Measurements from ENCODE around the gene BZW1.
A peak's percentile ranks its signal among the peaks of the same experiment; 100 is the strongest.
"Not testable (repeated sequence)": the region's sequence is repeated elsewhere in the genome, so short reads cannot be mapped to it uniquely, and the experiment has no call there.

The BZW1 gene

GRCh38 chr2:200782251-200782650 is 29.5 kb upstream of the BZW1 start:
- no peak for DNase-seq
- H3K9me3 Mint-ChIP-seq, result no peaks in the 10 kb centered on the region
- H3K27me3 Mint-ChIP-seq, result no peaks in the 10 kb centered on the region
- peaks cover 6% of the 10 kb centered on the region for H3K4me1 Mint-ChIP-seq (ENCODE audit: low read depth)
- no peak overlapping the region for H3K27ac Mint-ChIP-seq
- H3K36me3 Mint-ChIP-seq (ENCODE audit: low read depth), result no peaks in the 10 kb centered on the region
- H3K4me3 Mint-ChIP-seq, result no peak overlapping the region

- Mint-ChIP-seq H3K27ac (no peak overlapping the region), H3K36me3 (ENCODE audit: low read depth) (no peaks in the 10 kb centered on the region), H3K4me3 (no peak overlapping the region), H3K9me3 (no peaks in the 10 kb centered on the region), H3K4me1 (ENCODE audit: low read depth) (peaks cover 19% of the 10 kb centered on the region), H3K27me3 (peaks cover 7% of the 10 kb centered on the region)
- no peak for DNase-seq
Observed at GRCh38 chr2:200784215-200784614, 27.5 kb upstream of the BZW1 start.

GRCh38 chr2:200786423-200786822 is 25.3 kb upstream of the BZW1 start:
- no peak for DNase-seq
- H3K4me1 Mint-ChIP-seq (ENCODE audit: low read depth), result peaks cover 19% of the 10 kb centered on the region
- H3K4me3 Mint-ChIP-seq, result no peak overlapping the region
- H3K27ac Mint-ChIP-seq, result no peak overlapping the region
- peaks cover 7% of the 10 kb centered on the region for H3K27me3 Mint-ChIP-seq
- no peaks in the 10 kb centered on the region for H3K9me3 Mint-ChIP-seq
- H3K36me3 Mint-ChIP-seq (ENCODE audit: low read depth), result no peaks in the 10 kb centered on the region

GRCh38 chr2:200786826-200787225 is 24.9 kb upstream of the BZW1 start:
- peak overlapping the region; percentile 58 for H3K27ac Mint-ChIP-seq
- H3K9me3 Mint-ChIP-seq, result no peaks in the 10 kb centered on the region
- DNase-seq, result no peak
- no peak overlapping the region for H3K4me3 Mint-ChIP-seq
- H3K36me3 Mint-ChIP-seq (ENCODE audit: low read depth), result no peaks in the 10 kb centered on the region
- H3K4me1 Mint-ChIP-seq (ENCODE audit: low read depth), result peaks cover 19% of the 10 kb centered on the region
- peaks cover 7% of the 10 kb centered on the region for H3K27me3 Mint-ChIP-seq

- Mint-ChIP-seq H3K4me3 (no peak overlapping the region), H3K27me3 (peaks cover 7% of the 10 kb centered on the region), H3K4me1 (ENCODE audit: low read depth) (peaks cover 19% of the 10 kb centered on the region), H3K9me3 (no peaks in the 10 kb centered on the region), H3K27ac (peak overlapping the region; percentile 3), H3K36me3 (ENCODE audit: low read depth) (no peaks in the 10 kb centered on the region)
- no peak for DNase-seq
Observed at GRCh38 chr2:200787351-200788120, 24.2 kb upstream of the BZW1 start.

- Mint-ChIP-seq H3K9me3 (no peaks in the 10 kb centered on the region), H3K27me3 (peaks cover 7% of the 10 kb centered on the region), H3K4me3 (no peak overlapping the region), H3K36me3 (ENCODE audit: low read depth) (no peaks in the 10 kb centered on the region), H3K27ac (no peak overlapping the region), H3K4me1 (ENCODE audit: low read depth) (peaks cover 19% of the 10 kb centered on the region)
- no peak for DNase-seq
Observed at GRCh38 chr2:200788121-200788718, 23.5 kb upstream of the BZW1 start.

GRCh38 chr2:200790185-200790584 is 21.5 kb upstream of the BZW1 start:
- H3K27ac Mint-ChIP-seq, result no peak overlapping the region

GRCh38 chr2:200791905-200792304 is 19.8 kb upstream of the BZW1 start:
- peaks cover 16% of the 10 kb centered on the region for H3K4me1 Mint-ChIP-seq (ENCODE audit: low read depth)
- no peak for DNase-seq
- no peaks in the 10 kb centered on the region for H3K36me3 Mint-ChIP-seq (ENCODE audit: low read depth)
- H3K9me3 Mint-ChIP-seq, result no peaks in the 10 kb centered on the region
- peaks cover 7% of the 10 kb centered on the region for H3K27me3 Mint-ChIP-seq
- no peak overlapping the region for H3K4me3 Mint-ChIP-seq
- H3K27ac Mint-ChIP-seq, result no peak overlapping the region

More at GRCh38 chr2:200790185-200790584, 21.5 kb upstream of the BZW1 start:
- Mint-ChIP-seq H3K9me3 (no peaks in the 10 kb centered on the region), H3K36me3 (ENCODE audit: low read depth) (no peaks in the 10 kb centered on the region), H3K27me3 (peaks cover 7% of the 10 kb centered on the region), H3K4me1 (ENCODE audit: low read depth) (peaks cover 19% of the 10 kb centered on the region), H3K4me3 (no peak overlapping the region)
- DNase-seq, result no peak

GRCh38 chr2:200794143-200794542 is 17.6 kb upstream of the BZW1 start:
- no peak for DNase-seq
- H3K4me1 Mint-ChIP-seq (ENCODE audit: low read depth), result peaks cover 5% of the 10 kb centered on the region
- no peaks in the 10 kb centered on the region for H3K9me3 Mint-ChIP-seq
- H3K4me3 Mint-ChIP-seq, result no peak overlapping the region
- H3K27ac Mint-ChIP-seq, result no peak overlapping the region
- no peaks in the 10 kb centered on the region for H3K36me3 Mint-ChIP-seq (ENCODE audit: low read depth)
- no peaks in the 10 kb centered on the region for H3K27me3 Mint-ChIP-seq

GRCh38 chr2:200795028-200795440 is 16.7 kb upstream of the BZW1 start:
- DNase-seq, result no peak
- no peaks in the 10 kb centered on the region for H3K36me3 Mint-ChIP-seq (ENCODE audit: low read depth)
- no peak overlapping the region for H3K27ac Mint-ChIP-seq
- H3K9me3 Mint-ChIP-seq, result no peaks in the 10 kb centered on the region
- peaks cover 5% of the 10 kb centered on the region for H3K4me1 Mint-ChIP-seq (ENCODE audit: low read depth)
- no peak overlapping the region for H3K4me3 Mint-ChIP-seq
- H3K27me3 Mint-ChIP-seq, result no peaks in the 10 kb centered on the region

GRCh38 chr2:200796561-200796960 is 15.1 kb upstream of the BZW1 start:
- Mint-ChIP-seq H3K4me1 (ENCODE audit: low read depth) (peaks cover 12% of the 10 kb centered on the region), H3K27me3 (no peaks in the 10 kb centered on the region), H3K4me3 (no peak overlapping the region), H3K27ac (no peak overlapping the region), H3K9me3 (peaks cover 1% of the 10 kb centered on the region), H3K36me3 (ENCODE audit: low read depth) (peaks cover 2% of the 10 kb centered on the region)
- DNase-seq, result no peak

- Mint-ChIP-seq H3K4me1 (ENCODE audit: low read depth) (peaks cover 12% of the 10 kb centered on the region), H3K27me3 (peaks cover 4% of the 10 kb centered on the region), H3K4me3 (no peak overlapping the region), H3K36me3 (ENCODE audit: low read depth) (peaks cover 2% of the 10 kb centered on the region), H3K27ac (no peak overlapping the region), H3K9me3 (peaks cover 4% of the 10 kb centered on the region)
- DNase-seq, result no peak
Observed at GRCh38 chr2:200797242-200797770, 14.4 kb upstream of the BZW1 start.

GRCh38 chr2:200798514-200798913 is 13.2 kb upstream of the BZW1 start:
- peaks cover 4% of the 10 kb centered on the region for H3K9me3 Mint-ChIP-seq
- no peak for DNase-seq
- peaks cover 12% of the 10 kb centered on the region for H3K4me1 Mint-ChIP-seq (ENCODE audit: low read depth)
- H3K27ac Mint-ChIP-seq, result no peak overlapping the region
- H3K36me3 Mint-ChIP-seq (ENCODE audit: low read depth), result peaks cover 2% of the 10 kb centered on the region
- peaks cover 4% of the 10 kb centered on the region for H3K27me3 Mint-ChIP-seq
- no peak overlapping the region for H3K4me3 Mint-ChIP-seq

- Mint-ChIP-seq H3K4me1 (ENCODE audit: low read depth) (peaks cover 12% of the 10 kb centered on the region), H3K27ac (no peak overlapping the region), H3K9me3 (peaks cover 4% of the 10 kb centered on the region), H3K27me3 (peaks cover 4% of the 10 kb centered on the region), H3K36me3 (ENCODE audit: low read depth) (peaks cover 2% of the 10 kb centered on the region), H3K4me3 (no peak overlapping the region)
- DNase-seq, result no peak
Observed at GRCh38 chr2:200800458-200800857, 11.3 kb upstream of the BZW1 start.

GRCh38 chr2:200801431-200801830 is 10.3 kb upstream of the BZW1 start:
- H3K4me3 Mint-ChIP-seq; H3K27ac Mint-ChIP-seq; H3K9me3 Mint-ChIP-seq; H3K27me3 Mint-ChIP-seq; DNase-seq; H3K36me3 Mint-ChIP-seq (ENCODE audit: low read depth): not testable (repeated sequence)
- peaks cover 12% of the 10 kb centered on the region for H3K4me1 Mint-ChIP-seq (ENCODE audit: low read depth)

Measured in activated T-cell treated with anti-CD3 and anti-CD28 coated beads, Interleukin-2, amount 50 U/mL, for 24 hours (primary cell).